Aorta (tissue), 5 donors: ENCODE data around the gene HSPA1L. TPM values are rescaled to one million over a fixed set of nuclear protein-coding genes. Genes with fewer than 3 reads are reported as not detected.

Source experiments
- ATAC-seq: fragments of 200-7000 bp; cut with Tn5 transposase; one replicate; pipeline ENCODE4 v1.9.1; 2022; ENCODE audit warnings: moderate library complexity; ENCODE audit not compliant: low FRiP score
- DNase-seq, 2 donors: peaks; one replicate each; pipeline ENCODE4 v3.0.0-alpha.2; 2020
- H3K27ac ChIP-seq, 2 donors: one replicate each; pipeline ENCODE4 v1.5.1; 2013; ENCODE audit warnings: low read length in 2 of 2, mild to moderate bottlenecking in 2 of 2, moderate library complexity in 2 of 2, control low read depth in 1 of 2, inconsistent platforms in 1 of 2, low read depth in 1 of 2
- H3K27me3 ChIP-seq, 2 donors: one replicate each; pipeline ENCODE4 v1.6.1; 2013; ENCODE audit warnings: control low read depth in 1 of 2, low read length in 1 of 2, mild to moderate bottlenecking in 1 of 2, moderate library complexity in 1 of 2; ENCODE audit not compliant: insufficient read depth in 2 of 2, control insufficient read depth in 1 of 2
- H3K36me3 ChIP-seq, 2 donors: one replicate each; pipeline ENCODE4 v1.6.1; 2013; ENCODE audit warnings: control low read depth in 1 of 2, low read length in 1 of 2, mild to moderate bottlenecking in 1 of 2; ENCODE audit not compliant: insufficient read depth in 2 of 2, control insufficient read depth in 1 of 2
- H3K4me1 ChIP-seq, 2 donors: one replicate each; pipeline ENCODE4 v1.6.1; 2013; ENCODE audit warnings: low read length in 2 of 2, control low read depth in 1 of 2, mild to moderate bottlenecking in 1 of 2, moderate library complexity in 1 of 2; ENCODE audit not compliant: insufficient read depth in 2 of 2, control insufficient read depth in 1 of 2
- H3K4me3 ChIP-seq, 2 donors: one replicate each; pipeline ENCODE4 v1.5.1; 2013; ENCODE audit warnings: low read length in 2 of 2, control low read depth in 1 of 2, mild to moderate bottlenecking in 1 of 2
- H3K9me3 ChIP-seq: one replicate; pipeline ENCODE4 v1.6.1; 2013; ENCODE audit warnings: mild to moderate bottlenecking, low read length; ENCODE audit not compliant: control insufficient read depth
- WGBS, 2 donors: extraction: QIAGEN DNeasy Blood & Tissue Kit; methylation state at CpG; one replicate each; pipeline ENCODE4 v1.1.7; 2013; 5-methylcytosine and 5-hydroxymethylcytosine counted together
- intact Hi-C, 2 donors: fragments of 100-400 bp; cut with DNase I; formaldehyde crosslinking; loops; one replicate each; pipeline versions ENCODE4 v1.14.2 to v1.15.0; 2022
- polyA plus RNA-seq, 2 donors: library from polyadenylated mRNA; stranded (reverse); fragments of 200-250 nt; gene quantifications; one replicate each; pipeline ENCODE4 v1.2.3, GENCODE V29; 2013
- total RNA-seq, 2 donors: library from RNA; stranded (reverse); fragmentation: NEBNext Ultra II Directional; extraction: Animal tissue kit (Norgen Biotek cat#: 25700); gene quantifications; one replicate each; pipeline ENCODE4 v1.2.1, GENCODE V29; 2021
- donor health status: healthy with polysubstance abuse.
- donor health status: Bipolar disorder and iron deficiency.
- donor health status: DM: no; HTN: no; CAD: no.
- donor health status: DM: no; HTN: no; CAD: no.
- donor health status: DM: yes; HTN: yes; CAD: no.

HSPA1L gene
- total and polyA plus RNA-seq, 4 donors = 1.3 to 2.1 (median 1.9) TPM

GRCh38 chr6:31784098-31784925 lies 30.8 kb downstream of the HSPA1L start:
- DNase-seq = no peak
- no peak overlapping the region for H3K4me3 ChIP-seq
- H3K9me3 ChIP-seq = no peaks in the 10 kb centered on the region
- intact Hi-C loops = no loop called here
- no peak overlapping the region for H3K27ac ChIP-seq
- H3K36me3 ChIP-seq = peaks cover 0 to 5% of the 10 kb centered on the region in 2 donors
- no peaks in the 10 kb centered on the region for H3K4me1 ChIP-seq
- H3K27me3 ChIP-seq = no peaks in the 10 kb centered on the region
- WGBS, 2 donors = 96 to 97% methylated on average over 15 of the region's 15 CpGs
- ATAC-seq = no peak

- 91 to 94% methylated on average over 31 to 32 of the region's 32 CpGs for WGBS, 2 donors
- Histone ChIP-seq H3K27ac (no peak overlapping the region), H3K9me3 (no peaks in the 10 kb centered on the region), H3K36me3 (peaks cover 0 to 5% of the 10 kb centered on the region in 2 donors), H3K4me3 (no peak overlapping the region), H3K27me3 (no peaks in the 10 kb centered on the region), H3K4me1 (no peaks in the 10 kb centered on the region)
- intact Hi-C loops = no loop called here
- DNase-seq (no peak), ATAC-seq (no peak)
Observed at GRCh38 chr6:31782126-31782855, 32.8 kb downstream of the HSPA1L start.

- WGBS, 2 donors = 94 to 95% methylated on average over 23 of the region's 23 CpGs
- Histone ChIP-seq H3K27me3 (no peaks in the 10 kb centered on the region), H3K4me1 (no peaks in the 10 kb centered on the region), H3K9me3 (no peaks in the 10 kb centered on the region), H3K36me3 (peaks cover 0 to 5% of the 10 kb centered on the region in 2 donors), H3K4me3 (no peak overlapping the region), H3K27ac (no peak overlapping the region)
- ATAC-seq = no peak
- DNase-seq = no peak
- intact Hi-C loops = no loop called here
Observed at GRCh38 chr6:31781244-31782125, 33.6 kb downstream of the HSPA1L start.

GRCh38 chr6:31780507-31781243 lies 34.4 kb downstream of the HSPA1L start:
- intact Hi-C loops = no loop called here
- H3K27me3 ChIP-seq = no peaks in the 10 kb centered on the region
- DNase-seq = no peak
- H3K27ac ChIP-seq = no peak overlapping the region
- peaks cover 0 to 5% of the 10 kb centered on the region in 2 donors for H3K36me3 ChIP-seq
- no peaks in the 10 kb centered on the region for H3K4me1 ChIP-seq
- no peaks in the 10 kb centered on the region for H3K9me3 ChIP-seq
- no peak for ATAC-seq
- no peak overlapping the region for H3K4me3 ChIP-seq
- 88% methylated on average over 20 of the region's 20 CpGs for WGBS, 2 donors

- DNase-seq = no peak
- H3K36me3 ChIP-seq = peaks cover 0 to 5% of the 10 kb centered on the region in 2 donors
- no peak for ATAC-seq
- no peak overlapping the region for H3K27ac ChIP-seq
- H3K4me3 ChIP-seq = no peak overlapping the region
- no peaks in the 10 kb centered on the region for H3K27me3 ChIP-seq
- no peaks in the 10 kb centered on the region for H3K9me3 ChIP-seq
- no peaks in the 10 kb centered on the region for H3K4me1 ChIP-seq
- WGBS, 2 donors = 89 to 93% methylated on average over 10 of the region's 10 CpGs
- intact Hi-C loops = no loop called here
Observed at GRCh38 chr6:31779908-31780307, 35.2 kb downstream of the HSPA1L start.

GRCh38 chr6:31778999-31779885 lies 35.8 kb downstream of the HSPA1L start:
- DNase-seq = no peak
- no peak for ATAC-seq
- Histone ChIP-seq H3K27me3 (no peaks in the 10 kb centered on the region), H3K4me3 (no peak overlapping the region), H3K27ac (no peak overlapping the region), H3K36me3 (peaks cover 0 to 5% of the 10 kb centered on the region in 2 donors), H3K4me1 (no peaks in the 10 kb centered on the region), H3K9me3 (no peaks in the 10 kb centered on the region)
- WGBS, 2 donors = 92 to 93% methylated on average over 39 to 43 of the region's 43 CpGs
- intact Hi-C loops = no loop called here

- Histone ChIP-seq H3K9me3 (no peaks in the 10 kb centered on the region), H3K27me3 (no peaks in the 10 kb centered on the region), H3K27ac (no peak overlapping the region), H3K36me3 (peaks cover 0 to 2% of the 10 kb centered on the region in 2 donors), H3K4me3 (no peak overlapping the region), H3K4me1 (no peaks in the 10 kb centered on the region)
- intact Hi-C loops = no loop called here
- no peak for ATAC-seq
- no peak for DNase-seq
- WGBS, 2 donors = 95 to 96% methylated on average over 5 of the region's 5 CpGs
Observed at GRCh38 chr6:31778193-31778592, 36.9 kb downstream of the HSPA1L start.
